HG02938 (cell line): ENCODE data around the gene FAM217A.
"Not testable (repeated sequence)": the region's sequence is repeated elsewhere in the genome, so short reads cannot be mapped to it uniquely, and the experiment has no call there.

Source experiments
- ATAC-seq: cut with Tn5 transposase; IDR thresholded peaks from one replicate; pipeline ENCODE4 v1.9.1; 2021; ENCODE audit warnings: mild to moderate bottlenecking, moderate library complexity; ENCODE audit not compliant: unreplicated experiment

Gene FAM217A, protein sequence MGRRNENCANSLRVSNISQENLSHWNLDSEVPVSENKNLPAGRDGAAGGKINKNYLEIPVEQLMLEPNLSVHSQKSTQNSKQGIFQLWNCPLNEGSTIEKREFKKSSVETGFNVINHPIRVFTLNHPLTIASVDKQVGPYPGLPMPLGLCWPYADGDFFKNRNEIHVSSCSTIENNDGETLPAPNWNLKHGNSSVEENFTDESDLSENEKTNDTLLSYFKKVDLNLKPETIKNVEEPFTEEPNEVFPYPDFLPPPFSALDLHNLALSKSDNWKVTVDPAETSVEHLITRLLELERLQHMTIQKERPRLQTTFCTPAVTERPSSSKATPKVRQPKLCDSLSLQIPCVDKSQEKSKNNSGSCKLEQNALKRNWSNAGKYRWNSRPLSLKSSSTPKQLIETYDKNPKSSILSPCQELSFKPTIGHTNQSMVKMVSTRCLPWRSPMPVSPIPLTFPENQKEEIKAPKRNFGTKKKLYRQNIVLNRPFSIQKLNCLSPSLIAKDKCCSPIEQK

DNA sequence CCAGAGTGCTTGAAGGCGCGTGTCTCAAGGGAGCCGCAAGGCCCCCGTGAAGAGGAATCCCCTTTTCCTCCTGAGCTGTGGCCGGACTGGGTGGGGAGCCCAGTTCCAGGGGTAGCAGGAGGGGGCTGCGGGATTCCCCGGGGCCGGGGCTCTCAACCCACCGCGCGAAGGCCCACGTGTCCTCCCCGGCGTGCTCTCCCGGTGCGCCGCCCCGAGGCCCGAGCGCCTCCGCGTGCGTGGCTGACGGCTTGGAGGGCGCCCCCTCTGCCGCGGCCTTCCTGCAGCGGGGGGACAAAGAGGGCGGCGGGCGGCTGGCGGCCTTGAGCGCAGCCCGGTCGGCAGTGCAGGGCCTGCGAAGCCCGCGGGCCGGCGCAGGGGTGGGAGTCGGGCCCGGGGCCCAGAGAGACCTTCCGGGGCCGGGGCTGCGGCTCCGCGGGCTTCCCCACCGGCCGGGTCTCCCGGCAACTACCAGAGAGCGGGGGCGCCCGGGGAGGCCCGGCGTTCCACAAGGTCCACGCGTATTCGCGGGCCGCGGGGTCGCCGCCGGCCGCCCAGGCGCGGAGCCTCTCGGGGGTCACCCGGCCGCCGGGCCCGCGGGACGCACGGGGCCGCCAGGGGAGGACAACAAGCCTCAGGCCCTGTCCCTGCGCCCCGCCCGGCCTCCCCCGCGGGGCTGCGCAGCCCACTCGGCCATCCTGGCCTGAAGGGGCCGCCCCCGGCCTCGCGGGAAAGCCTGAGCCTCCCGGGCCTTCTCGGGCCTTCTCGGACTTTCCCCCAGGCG is at the start of gene FAM217A:
FAM217A (minus strand) TSS at position 447 of the 781 bp plus-strand sequence. CDS start 1,723 bp downstream, outside the sequence.
- no peak for ATAC-seq

DNA sequence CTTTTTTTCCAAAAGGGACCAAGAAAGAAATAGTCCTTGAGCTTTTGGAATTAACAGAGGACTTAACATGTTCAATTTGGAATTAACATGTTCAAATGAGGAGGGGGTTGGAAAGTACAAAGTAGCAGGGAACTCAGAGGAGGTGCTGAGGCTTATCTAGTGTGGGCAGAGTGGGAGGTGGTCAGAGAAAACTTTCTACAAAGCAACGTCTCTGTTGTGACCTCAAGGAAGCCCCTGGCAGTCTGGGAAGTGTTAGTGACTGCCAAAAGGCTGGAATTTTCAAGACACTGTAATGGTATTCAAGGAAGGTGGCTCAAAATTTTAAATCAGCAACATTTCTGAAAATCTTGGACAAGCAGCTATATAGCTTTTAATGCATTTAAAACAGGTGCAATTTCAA is 49.1 kb upstream of the FAM217A start:
- ATAC-seq = no peak

DNA sequence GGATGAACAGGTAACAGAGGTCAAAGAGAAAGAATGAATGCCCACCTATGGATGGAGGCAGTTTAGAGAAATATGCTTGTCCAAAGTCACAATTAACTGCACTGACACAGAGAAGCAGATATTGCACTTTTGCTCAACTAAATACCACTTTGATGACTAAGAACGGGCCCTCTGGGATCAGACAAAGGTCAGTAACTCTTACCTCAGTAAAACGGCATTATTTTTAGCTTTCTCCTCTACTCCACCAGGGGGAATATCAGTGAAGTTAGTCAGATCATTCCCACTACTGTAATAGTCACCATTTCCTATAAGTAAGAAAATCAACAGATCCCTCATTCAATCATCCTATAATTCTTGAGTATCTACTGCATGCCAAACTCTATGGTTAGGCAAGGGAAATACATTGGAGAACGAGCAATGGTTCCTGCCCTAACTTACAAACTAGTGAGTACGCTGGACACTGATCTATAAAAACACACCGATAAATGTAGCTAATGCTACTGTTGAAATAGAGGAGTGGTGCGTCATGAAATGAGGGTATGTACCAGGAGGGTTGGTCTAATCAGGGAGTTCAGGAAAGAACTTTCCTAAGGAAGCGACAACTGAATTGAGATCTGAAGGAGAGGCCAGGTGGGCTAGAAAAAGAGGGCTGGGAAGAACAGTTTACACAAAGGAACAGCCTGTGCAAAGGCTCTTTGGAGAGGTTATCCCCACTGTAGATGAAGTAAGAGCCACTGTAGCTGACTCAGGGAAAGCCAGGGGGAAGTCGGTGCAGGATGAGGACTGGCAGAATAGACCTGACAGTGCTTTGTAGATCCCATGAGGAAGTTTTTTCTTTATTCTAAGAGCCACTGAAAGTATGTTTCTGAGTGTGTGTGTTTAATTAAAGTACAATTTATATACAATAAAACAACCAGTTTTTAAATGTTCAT is 47.3 kb upstream of the FAM217A start:
- no peak for ATAC-seq

DNA sequence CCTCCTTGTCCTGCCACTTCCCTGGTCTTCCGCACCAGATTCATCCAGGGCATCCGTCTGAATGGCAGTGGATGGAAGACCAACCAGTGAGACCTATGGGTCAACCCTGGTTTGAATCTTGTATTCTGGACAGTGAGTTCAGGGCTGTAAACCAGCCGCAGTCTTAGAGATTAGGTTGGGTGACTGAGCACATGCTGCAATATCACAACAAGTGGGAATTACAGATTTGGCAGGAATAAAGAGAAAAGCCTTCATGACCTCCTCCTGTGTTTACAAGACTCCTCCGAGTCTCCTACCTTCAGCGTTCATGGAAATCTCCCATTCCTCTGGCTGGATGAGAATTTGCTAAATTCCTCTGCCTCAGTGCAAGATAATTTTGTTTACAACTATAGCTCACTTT is 46.6 kb upstream of the FAM217A start:
- ATAC-seq = no peak

DNA sequence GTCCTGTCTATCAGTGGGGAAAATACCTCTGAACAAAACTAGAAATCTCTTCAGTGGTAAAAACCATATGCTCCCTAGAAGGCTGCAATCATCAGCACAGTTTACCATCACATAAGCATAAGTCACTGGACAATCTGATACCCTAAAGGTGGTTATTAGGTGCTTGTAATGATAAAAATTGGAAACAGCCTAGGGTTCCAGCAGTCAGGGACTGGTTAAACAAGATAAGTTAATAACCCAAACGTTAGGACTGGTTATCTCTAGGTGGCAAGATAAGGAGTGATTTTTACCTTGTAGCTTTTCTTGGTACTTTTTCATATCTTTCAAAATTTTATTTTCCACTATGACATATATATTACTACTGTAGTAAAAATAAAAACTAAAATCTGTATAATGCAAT is 45.4 kb upstream of the FAM217A start:
- ATAC-seq = no peak

DNA sequence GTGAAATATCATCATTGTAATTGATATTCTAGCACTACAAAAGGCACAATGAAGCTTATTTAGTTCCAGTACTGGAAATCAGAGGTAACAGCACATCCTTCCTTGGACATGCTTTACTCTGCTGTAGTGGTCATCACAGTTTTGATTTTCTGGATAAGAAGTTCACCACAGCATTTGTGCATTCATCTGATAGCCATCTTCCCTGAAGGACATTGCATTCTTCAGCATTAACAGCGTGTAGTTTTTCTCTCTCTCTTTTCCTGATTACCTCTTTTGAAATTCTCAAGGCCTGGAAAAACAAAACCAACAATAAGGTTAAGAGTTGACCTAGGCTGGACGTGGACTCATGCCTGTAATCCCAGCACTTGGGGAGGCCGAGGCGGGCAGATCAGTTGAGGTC is 36.8 kb upstream of the FAM217A start:
- no peak for ATAC-seq

DNA sequence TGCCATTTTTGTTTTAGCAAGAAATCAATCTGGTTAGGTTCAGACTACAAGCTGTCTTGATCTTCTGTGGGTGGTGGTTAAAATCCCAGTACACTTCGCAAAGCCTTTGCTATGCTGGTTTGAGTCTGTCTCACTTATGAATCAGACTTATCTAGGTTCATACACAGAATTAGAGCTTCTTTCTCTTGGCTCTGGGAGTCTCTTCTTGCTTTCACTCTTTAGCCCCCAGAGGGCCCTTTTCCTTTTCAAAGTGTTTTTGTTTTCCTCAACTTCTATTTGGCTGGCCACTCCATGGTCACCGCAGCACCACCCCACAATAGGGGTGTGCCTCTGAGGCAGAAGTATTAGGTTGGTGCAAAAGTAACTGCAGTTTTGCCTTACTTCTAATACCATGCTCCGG is 35.2 kb upstream of the FAM217A start:
- ATAC-seq = no peak

DNA sequence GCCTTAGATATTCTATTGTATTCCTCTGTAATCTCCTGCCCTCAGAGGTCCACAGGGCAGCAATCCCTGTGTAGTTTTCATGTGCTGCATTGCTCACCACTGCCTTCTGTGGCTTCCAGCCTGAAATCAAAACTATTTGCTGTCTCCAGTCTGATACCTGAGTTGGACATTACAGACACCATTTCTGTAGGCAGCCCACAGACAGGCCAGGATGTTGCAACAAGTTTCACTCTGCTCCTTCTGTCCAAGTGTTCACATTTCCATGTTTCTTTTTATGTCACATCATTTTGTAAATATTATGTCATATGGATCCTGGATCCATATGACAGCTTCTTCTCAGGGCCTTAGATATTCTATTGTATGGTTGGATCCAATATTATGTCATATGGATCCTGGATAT is 34.7 kb upstream of the FAM217A start:
- no peak for ATAC-seq

DNA sequence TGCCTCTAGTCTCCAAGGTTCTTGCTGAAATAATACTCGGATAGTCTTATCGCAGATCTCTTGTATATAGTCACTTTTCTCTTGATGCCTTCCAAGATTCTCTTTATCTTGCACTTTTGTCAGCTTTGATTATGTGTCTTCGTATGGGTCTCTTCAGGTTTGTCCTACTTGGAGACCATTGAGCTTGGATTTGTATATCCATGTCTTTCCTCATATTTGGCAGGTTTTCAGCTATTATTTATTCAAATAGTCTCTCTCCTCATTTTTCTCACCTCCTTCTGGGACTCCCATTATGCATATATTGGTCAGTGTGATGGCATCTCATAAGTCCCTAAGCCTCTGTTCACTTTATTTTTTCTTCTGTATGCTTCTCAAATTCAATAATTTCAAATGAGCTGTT is 33.4 kb upstream of the FAM217A start:
- ATAC-seq = no peak

DNA sequence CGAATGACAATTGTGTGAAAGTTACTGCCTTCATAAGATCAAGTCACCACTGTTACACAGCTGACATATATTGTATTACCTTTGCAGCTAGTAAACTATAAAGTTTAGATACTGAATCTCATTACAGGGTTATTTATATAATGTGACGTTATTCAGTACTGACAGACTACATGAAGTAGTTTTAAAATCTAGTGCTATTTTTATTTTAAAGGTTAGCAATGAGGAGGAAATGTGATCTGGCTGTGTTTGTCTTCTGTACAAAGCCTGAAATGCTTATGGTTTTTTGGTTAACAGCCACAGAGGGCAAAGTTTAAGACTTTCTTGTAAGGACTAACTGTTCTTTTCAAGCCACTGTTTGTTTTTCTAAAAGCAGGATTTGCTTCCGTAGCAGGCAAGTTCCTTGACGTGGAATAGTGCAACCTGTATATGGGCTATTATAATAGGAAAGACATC is 30.5 kb upstream of the FAM217A start:
- not testable (repeated sequence) for ATAC-seq

DNA sequence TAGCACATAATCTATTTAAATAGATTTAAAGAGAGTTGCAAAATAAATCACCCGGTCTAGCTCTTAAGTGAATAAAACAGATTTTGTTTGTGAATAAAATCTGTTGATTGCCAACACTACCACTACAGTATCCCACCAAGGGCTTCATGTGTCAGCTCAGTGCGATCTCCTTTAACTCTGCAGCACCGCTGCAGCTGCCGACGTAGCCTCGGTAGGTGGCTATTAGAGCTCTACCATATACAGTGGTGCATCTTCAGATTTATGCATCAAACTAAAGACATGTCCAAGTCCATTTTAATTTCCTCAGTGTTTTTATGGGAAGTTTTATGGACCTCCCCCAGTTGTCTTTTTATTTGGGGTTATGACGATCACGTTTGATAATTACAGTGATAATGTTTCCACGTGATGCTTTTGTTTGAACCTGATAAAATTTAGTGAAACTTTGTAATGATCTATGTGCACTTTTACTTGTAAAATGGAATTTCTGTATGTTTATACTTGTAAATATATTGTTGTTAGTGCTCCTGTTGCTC is 29.7 kb upstream of the FAM217A start:
- ATAC-seq = no peak

DNA sequence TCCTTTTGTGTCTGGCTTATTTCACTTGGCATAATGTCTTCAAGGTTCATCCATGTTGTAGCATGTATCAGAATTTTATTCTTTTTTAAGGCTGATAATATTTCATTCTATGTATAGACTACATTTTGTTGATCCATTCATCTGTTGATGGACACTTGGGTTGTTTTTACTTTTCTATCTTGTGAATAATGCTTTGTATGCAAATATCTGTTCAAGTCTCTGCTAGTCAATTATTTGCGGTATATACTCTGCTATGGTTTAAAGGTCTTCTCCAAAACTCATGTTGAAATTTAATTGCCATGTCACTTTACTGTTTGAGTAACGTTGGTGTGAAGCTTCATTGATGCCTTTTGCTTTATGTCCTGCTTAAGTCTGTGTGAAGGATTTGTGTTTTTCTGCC is 28.9 kb upstream of the FAM217A start:
- no peak for ATAC-seq

DNA sequence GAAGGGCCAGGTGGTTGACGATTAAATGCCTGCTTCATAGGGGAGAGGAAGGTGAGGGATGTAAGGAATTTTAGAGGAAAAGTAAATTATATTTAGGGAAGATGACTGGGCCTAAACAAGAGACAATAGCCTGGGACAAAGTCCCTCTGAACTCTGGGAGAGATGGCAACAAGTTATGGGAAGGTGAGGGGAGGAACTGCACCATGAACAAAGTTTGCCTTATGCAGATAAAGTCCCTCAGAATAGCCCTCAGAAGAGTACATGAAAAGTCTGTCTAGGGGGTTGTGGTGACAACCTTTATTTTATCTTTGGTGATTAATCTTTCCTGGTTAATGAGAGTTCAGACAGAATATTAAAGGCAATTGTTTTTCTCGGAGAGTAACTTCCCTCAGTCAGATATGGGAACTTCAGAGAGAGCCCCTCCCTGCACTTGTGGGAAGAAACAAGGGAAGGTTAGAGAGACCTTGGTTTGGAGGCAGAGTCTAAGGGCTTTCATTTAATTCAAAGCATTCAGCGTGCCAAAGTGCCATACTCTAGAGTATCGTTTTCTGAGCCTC is 27.1 kb upstream of the FAM217A start:
- ATAC-seq = no peak

DNA sequence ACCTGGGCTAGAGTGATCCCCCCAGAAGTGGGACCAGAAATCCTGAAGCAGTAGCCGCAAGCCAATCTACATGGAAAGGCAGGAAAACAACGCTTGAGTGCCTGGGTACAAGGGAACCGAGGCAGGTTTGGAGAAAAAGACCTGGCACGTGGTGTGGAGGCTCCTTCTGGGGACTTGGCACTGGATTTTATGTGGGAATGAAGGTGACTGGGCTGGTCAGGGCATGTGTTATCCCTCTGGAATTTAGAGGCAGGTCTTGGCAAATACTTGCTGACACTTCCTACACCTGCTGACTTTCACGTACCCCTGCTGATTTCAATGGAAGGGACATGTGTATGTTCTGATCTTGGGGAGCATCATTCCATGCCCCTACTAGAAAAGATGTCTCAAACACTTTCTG is 25.0 kb upstream of the FAM217A start:
- no peak for ATAC-seq

DNA sequence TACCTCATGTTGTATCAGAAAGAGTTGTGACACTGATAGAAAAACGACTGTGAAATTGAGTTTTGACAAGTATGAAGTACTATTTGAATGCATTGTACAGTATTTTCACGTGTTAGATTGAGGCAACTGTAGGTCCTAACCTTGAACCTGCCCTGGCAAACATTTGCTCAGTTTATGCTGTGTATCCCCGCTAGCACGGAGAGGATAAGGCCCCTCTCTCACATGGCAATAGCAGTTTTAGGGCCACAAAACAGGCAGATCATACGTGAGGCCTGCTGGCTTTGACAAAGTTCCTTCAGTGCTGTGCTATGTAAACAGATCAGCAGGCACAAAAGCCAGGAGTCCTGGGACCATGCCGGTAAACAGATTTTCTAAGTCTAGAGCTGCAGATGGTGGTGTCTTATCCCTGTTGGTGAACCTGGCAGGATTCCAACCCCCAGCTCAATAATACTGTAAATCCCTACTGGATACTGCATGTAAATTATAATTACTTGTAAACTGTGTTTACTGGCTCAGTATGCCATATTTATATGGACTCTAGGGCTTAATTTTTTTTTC is 23.8 kb upstream of the FAM217A start:
- ATAC-seq = no peak

DNA sequence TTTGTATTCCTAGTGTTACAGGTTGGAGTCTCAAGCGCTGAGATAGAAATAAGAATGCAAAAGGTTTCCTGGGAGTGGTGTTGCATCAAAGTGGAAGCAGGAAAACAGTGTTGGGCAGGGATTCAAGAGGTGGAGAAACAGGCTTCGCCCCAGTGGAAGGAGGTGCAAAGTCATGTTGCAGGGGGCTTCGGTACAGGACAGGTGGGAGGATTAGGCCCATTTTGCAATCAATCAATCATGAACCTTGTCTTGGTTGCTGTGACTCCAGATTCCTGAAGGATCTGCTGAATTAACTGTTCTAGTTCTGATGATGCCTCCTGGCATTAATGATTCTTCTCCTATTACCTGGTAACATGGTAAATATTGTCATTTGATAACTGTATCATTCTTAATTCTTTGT is 22.4 kb upstream of the FAM217A start:
- ATAC-seq = no peak

DNA sequence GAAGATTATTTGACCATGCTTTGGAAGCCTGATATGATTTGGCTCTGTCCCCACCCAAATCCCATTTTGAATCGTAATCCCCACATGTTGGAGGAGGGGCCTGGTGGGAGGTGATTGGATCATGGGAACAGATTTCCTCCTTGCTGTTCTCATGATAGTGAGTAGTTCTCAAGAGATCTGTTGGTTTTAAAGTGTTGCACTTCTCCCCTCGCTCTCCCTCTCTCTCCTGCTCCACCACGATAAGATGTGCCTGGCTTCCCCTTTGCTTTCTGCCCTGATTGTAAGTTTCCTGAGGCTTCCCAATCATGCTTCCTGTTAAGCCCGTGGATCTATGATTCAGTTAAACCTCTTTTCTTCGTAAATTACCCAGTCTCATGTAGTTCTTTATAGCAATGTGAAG is 21.7 kb upstream of the FAM217A start:
- no peak for ATAC-seq

DNA sequence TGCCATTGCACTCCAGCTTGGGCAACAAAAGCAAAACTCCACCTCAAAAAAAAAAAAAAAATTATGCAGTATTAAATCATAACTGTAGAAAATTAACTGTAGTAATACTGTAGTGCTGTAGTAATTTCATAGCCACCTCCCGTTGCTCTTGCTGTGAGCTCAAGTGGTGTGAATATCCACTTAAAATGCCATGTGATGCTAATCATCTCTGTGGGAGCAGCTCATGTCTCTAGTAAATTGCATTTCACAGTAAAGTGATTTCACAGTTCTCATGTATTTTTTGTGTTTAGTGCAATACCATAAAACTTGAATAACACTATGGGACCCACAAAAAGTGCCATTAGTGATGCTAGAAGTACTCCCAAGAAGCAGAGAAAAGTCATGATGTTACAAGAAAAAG is 14.4 kb upstream of the FAM217A start:
- no peak for ATAC-seq

DNA sequence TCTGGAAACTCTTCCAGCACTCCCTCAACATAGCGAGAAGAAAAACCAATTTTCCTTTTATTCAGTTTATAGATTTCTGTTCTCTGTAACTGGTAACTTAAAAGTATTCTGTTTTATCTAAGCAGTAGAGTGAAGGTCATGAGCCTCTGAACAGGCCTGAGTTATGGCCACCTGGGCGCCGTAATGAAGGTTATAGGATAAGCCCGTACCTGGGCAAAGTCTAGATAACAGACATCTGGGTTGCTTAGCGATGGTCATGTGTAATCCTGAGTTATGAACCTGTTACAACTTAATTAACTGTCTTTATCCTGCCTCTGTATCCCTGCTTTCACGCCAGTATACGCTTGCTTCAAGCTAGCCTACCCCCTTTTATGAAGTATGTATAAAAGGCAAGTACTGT is 13.0 kb upstream of the FAM217A start:
- no peak for ATAC-seq

DNA sequence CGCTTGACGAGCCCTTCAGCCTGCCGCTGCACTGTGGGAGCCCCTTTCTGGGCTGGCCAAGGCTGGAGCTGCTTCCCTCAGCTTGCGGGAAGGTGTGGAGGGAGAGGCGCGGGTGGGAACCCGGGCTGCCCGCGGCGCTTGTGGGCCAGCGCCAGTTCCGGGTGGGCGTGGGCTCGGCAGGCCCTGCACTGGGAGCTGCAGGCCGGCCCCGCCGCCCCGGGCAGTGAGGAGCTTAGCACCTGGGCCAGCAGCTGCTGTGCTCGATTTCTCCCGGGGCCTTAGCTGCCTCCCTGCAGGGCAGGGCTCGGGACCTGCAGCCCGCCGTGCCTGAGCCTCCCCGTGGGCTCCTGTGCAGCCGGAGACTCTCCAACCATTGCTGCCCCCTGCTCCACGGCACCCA is 11.1 kb upstream of the FAM217A start:
- ATAC-seq = not testable (repeated sequence)
